Glutamatergic neuron (in vitro differentiated cells): ENCODE data around the gene BPHL. TPM values are rescaled to one million over a fixed set of nuclear protein-coding genes. Genes with fewer than 3 reads are reported as not detected.
A peak's percentile ranks its signal among the peaks of the same experiment; 100 is the strongest.

Source experiments
- DNase-seq: peaks from one replicate; pipeline ENCODE4 v3.0.0; 2022
- H3K27ac Mint-ChIP-seq: one replicate; pipeline ENCODE4 v1.8.0; 2020; ENCODE audit warnings: mild to moderate bottlenecking, mixed read lengths, inconsistent platforms; ENCODE audit not compliant: unreplicated experiment
- H3K27me3 Mint-ChIP-seq: one replicate; pipeline ENCODE4 v1.8.0; 2020; ENCODE audit warnings: mild to moderate bottlenecking, moderate library complexity, mixed read lengths, inconsistent platforms; ENCODE audit not compliant: unreplicated experiment
- H3K36me3 Mint-ChIP-seq: one replicate; pipeline ENCODE4 v1.8.0; 2020; ENCODE audit warnings: mild to moderate bottlenecking, mixed read lengths, inconsistent platforms; ENCODE audit not compliant: unreplicated experiment
- H3K4me1 Mint-ChIP-seq: one replicate; pipeline ENCODE4 v1.8.0; 2020; ENCODE audit warnings: mild to moderate bottlenecking, low read depth, mixed read lengths, inconsistent platforms; ENCODE audit not compliant: unreplicated experiment
- H3K4me3 Mint-ChIP-seq: one replicate; pipeline ENCODE4 v1.8.0; 2020; ENCODE audit warnings: mild to moderate bottlenecking, mixed read lengths, inconsistent platforms; ENCODE audit not compliant: unreplicated experiment
- H3K9me3 Mint-ChIP-seq: one replicate; pipeline ENCODE4 v1.8.0; 2020; ENCODE audit warnings: mild to moderate bottlenecking, moderate library complexity, mixed read lengths, inconsistent platforms; ENCODE audit not compliant: unreplicated experiment
- total RNA-seq: library from RNA; stranded (reverse); fragmentation: NEBNext Ultra II Directional; extraction: Animal tissue kit (Norgen Biotek cat#: 25700); gene quantifications from one replicate; pipeline ENCODE4 v1.2.1, GENCODE V29; 2021; ENCODE audit not compliant: unreplicated experiment
- TF ChIP-seq, protein P1 (sequence below): fragments of 200-600 bp; sonication (generic); IDR thresholded peaks from one replicate; pipeline ENCODE4 v1.5.0; 2021; ENCODE audit not compliant: partially characterized antibody, unreplicated experiment

BPHL gene
- total RNA-seq, 1 donor from 2014 or later: 72.1 TPM

DNA sequence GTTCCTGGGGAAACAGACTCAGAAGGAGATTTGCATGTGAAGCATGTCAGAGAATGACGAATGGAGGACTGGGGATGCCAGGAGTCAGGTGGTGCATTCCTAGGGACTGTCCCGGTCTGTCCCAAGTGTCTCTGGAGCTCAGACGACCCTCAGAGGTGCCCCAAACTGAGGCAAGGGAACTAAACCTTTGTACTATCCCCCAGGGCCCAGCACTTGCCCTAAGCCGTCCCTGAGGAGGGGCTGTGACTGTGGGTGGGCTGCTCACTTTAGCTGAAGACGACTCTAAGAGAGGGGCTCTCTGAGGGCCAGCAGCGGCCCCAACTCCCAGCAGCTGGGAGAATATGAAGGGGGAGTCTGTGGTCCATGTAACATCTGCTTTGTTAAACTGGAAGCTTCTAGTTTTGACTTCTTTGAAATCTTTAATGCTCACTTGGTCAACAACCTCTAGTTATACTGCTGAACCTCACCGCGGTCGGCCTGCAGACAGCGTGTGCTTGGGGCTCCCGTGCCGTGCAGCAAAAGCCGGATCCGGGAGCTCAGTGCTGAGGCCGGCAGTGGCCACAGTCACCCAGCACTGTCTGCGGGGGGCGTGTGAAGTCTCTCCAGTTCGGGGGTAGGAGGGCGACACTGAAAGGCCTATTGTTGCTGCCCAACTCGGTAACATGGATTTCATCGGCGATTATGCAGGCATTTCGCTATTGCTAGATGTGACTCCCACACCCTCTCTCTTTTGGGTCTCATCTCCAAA, 74.8 kb downstream of the BPHL start:
- no peak overlapping the region for H3K27ac Mint-ChIP-seq
- TF ChIP-seq, protein P1, sequence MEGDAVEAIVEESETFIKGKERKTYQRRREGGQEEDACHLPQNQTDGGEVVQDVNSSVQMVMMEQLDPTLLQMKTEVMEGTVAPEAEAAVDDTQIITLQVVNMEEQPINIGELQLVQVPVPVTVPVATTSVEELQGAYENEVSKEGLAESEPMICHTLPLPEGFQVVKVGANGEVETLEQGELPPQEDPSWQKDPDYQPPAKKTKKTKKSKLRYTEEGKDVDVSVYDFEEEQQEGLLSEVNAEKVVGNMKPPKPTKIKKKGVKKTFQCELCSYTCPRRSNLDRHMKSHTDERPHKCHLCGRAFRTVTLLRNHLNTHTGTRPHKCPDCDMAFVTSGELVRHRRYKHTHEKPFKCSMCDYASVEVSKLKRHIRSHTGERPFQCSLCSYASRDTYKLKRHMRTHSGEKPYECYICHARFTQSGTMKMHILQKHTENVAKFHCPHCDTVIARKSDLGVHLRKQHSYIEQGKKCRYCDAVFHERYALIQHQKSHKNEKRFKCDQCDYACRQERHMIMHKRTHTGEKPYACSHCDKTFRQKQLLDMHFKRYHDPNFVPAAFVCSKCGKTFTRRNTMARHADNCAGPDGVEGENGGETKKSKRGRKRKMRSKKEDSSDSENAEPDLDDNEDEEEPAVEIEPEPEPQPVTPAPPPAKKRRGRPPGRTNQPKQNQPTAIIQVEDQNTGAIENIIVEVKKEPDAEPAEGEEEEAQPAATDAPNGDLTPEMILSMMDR: no peak
- H3K4me1 Mint-ChIP-seq: no peaks in the 10 kb centered on the region
- no peaks in the 10 kb centered on the region for H3K27me3 Mint-ChIP-seq
- H3K4me3 Mint-ChIP-seq: no peak overlapping the region
- H3K36me3 Mint-ChIP-seq: peaks cover 4% of the 10 kb centered on the region
- DNase-seq: no peak
- peaks cover 2% of the 10 kb centered on the region for H3K9me3 Mint-ChIP-seq

DNA sequence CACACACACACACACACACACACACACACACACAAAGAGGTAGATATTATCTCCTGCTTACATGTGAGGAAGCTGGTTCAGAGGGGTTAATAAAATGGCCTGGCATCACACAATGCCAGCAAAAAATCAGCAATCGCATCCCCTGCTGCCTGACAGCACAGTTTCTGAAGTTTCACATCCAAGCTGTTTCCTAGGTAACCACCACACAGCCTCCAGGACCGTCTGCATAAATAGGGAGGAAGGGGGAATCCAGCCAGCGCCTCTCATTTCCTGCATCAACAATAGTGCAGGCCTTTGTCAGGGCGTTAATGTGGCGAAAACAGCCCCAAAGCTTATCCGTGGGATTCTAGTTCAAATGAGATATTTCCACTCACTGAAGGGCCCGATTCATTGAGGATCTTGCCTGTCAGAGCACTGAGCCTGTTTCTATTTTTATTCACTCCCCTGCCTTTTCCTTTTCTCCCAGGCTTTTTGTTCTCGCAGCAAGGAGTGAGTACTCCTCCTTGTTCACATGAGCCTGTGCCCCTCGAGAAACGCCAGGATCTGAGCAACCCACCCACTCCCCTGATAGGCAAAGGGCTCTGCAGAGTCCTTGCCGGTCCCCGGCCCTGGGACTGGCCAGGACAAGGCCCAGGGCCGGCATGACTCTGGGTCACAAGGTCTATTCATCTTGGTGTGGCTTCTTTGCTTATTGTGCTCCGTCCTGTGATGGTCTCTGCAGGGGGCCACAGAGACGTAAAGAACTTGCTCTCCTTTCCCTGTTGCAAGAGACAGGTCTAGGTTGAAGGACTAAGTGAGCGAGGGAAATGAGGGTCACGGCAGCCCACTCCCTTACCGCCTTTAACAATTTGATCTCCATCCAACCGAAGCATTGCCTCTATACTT, 76.3 kb downstream of the BPHL start:
- H3K27me3 Mint-ChIP-seq: no peaks in the 10 kb centered on the region
- peak; percentile 34 for DNase-seq
- H3K9me3 Mint-ChIP-seq: peaks cover 2% of the 10 kb centered on the region
- no peak overlapping the region for H3K27ac Mint-ChIP-seq
- H3K36me3 Mint-ChIP-seq: peaks cover 4% of the 10 kb centered on the region
- TF ChIP-seq, protein P1: no peak
- no peaks in the 10 kb centered on the region for H3K4me1 Mint-ChIP-seq
- H3K4me3 Mint-ChIP-seq: no peak overlapping the region

- no peak overlapping the region for H3K4me3 Mint-ChIP-seq
- H3K36me3 Mint-ChIP-seq: peaks cover 7% of the 10 kb centered on the region
- DNase-seq: no peak
Measured at GRCh38 chr6:3195420-3195694, 76.8 kb downstream of the BPHL start.

DNA sequence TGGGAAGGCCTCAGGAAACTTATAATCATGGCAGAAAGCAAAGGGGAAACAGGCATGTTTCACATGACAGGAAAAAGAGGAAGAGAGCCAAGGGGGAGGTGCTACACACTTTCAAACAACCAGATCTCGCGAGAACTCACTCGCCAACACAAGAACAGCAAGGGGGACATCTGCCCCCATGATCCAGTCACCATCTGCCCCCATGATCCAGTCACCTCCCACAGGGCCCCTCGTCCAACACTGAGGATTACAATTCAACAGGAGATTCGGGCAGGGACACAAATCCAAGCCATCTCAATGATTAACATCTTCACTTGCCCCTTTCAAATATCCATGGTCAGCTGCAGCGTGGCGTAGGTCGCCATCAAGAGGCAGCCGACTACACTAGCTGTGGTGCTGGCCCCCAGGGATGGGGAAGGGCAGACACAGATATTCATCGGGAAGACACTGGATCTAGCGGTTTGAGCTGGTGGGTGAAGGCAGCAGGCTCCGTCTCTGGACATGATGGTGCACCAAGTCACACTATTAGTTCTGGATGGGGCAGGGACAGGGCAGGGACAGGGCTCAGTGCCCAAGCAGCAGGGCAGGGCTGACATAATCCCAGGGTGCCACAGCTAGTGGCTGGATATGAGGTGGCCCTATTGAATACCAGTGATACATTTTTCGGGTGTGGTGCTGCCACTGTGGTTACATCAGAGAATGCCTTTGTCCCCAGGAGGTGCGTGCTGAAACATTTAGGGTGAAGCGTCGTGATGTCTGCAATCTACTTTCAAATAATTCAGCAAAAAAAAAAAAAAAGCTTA, 77.4 kb downstream of the BPHL start:
- H3K4me3 Mint-ChIP-seq: no peak overlapping the region
- peaks cover 7% of the 10 kb centered on the region for H3K36me3 Mint-ChIP-seq
- H3K4me1 Mint-ChIP-seq: no peaks in the 10 kb centered on the region
- DNase-seq: peak; percentile 83
- no peaks in the 10 kb centered on the region for H3K27me3 Mint-ChIP-seq
- H3K27ac Mint-ChIP-seq: no peak overlapping the region
- TF ChIP-seq, protein P1: no peak
- H3K9me3 Mint-ChIP-seq: peaks cover 2% of the 10 kb centered on the region

More at GRCh38 chr6:3195420-3195694, 76.8 kb downstream of the BPHL start:
- no peaks in the 10 kb centered on the region for H3K4me1 Mint-ChIP-seq
- TF ChIP-seq, protein P1: no peak
- H3K27ac Mint-ChIP-seq: no peak overlapping the region
- no peaks in the 10 kb centered on the region for H3K27me3 Mint-ChIP-seq
- H3K9me3 Mint-ChIP-seq: peaks cover 2% of the 10 kb centered on the region
